Esophagus squamous epithelium (tissue), 5 donors: Measurements from ENCODE around the gene HMCN2. TPM values are rescaled to one million over a fixed set of nuclear protein-coding genes. Genes with fewer than 3 reads are reported as not detected.

Experiments
- DNase-seq: peaks from one replicate; lab custom pipeline; 2025; lab: John Stamatoyannopoulos, UW
- H3K27ac ChIP-seq, 4 donors: fragments of 200-600 bp; sonication (generic); one replicate each; pipeline ENCODE4 v1.5.1; 2016 to 2019; ENCODE audit warnings: mild to moderate bottlenecking in 1 of 4
- H3K27me3 ChIP-seq, 4 donors: fragments of 200-600 bp; sonication (generic); 1 replicate in 3 of 4; 2 replicates in 1 of 4; pipeline versions ENCODE4 v1.5.1 to v1.6.0; 2017 to 2021; ENCODE audit warnings: antibody characterized with exemption in 1 of 4
- H3K36me3 ChIP-seq, 3 donors: fragments of 200-600 bp; sonication (generic); one replicate each; pipeline ENCODE4 v1.5.1; 2016 to 2019
- H3K4me1 ChIP-seq, 3 donors: fragments of 200-600 bp; sonication (generic); one replicate each; pipeline ENCODE4 v1.5.1; 2017 to 2019
- H3K4me3 ChIP-seq, 4 donors: fragments of 200-600 bp; sonication (generic); 1 replicate in 3 of 4; 2 replicates in 1 of 4; pipeline ENCODE4 v1.5.1; 2016 to 2019; ENCODE audit warnings: mild to moderate bottlenecking in 2 of 4, moderate library complexity in 1 of 4
- H3K9me3 ChIP-seq, 3 donors: fragments of 200-600 bp; sonication (generic); one replicate each; pipeline ENCODE4 v1.5.1; 2016 to 2019
- CTCF ChIP-seq, 6 experiments: fragments of 450-650 bp in 4 of 6; fragments of 200-600 bp in 2 of 6; sonication (generic) in 2 of 6; IDR thresholded peaks; one replicate each; pipeline ENCODE4 v1.5.1; 2016 to 2019; ENCODE audit warnings: antibody characterized with exemption in 6 of 6, mild to moderate bottlenecking in 4 of 6, moderate library complexity in 4 of 6
- POLR2A ChIP-seq, 4 donors: fragments of 450-650 bp; IDR thresholded peaks; one replicate each; pipeline ENCODE4 v1.6.1; 2017; ENCODE audit warnings: antibody characterized with exemption in 4 of 4, mild to moderate bottlenecking in 4 of 4, moderate library complexity in 3 of 4
- WGBS, 2 donors: methylation state at CpG; one replicate each; pipeline ENCODE4 v1.1.5; 2018; 5-methylcytosine and 5-hydroxymethylcytosine counted together
- intact Hi-C: fragments of 100-400 bp; cut with DNase I; formaldehyde crosslinking; loops from one replicate; pipeline ENCODE4 v1.15.0; 2022
- total RNA-seq, 4 donors: library from RNA; depleted of rRNA; stranded (reverse); fragments of >200 nt; gene quantifications; one replicate each; pipeline ENCODE4 v1.1.0, GENCODE V29; 2016
- donor health status: DM: yes; HTN: yes; CAD: no.

The HMCN2 gene
- total RNA-seq, 4 donors from 2014 or later, result 0.53 to 4.8 (median 0.78) TPM

GRCh38 chr9:130454812-130455325, 189.3 kb downstream of the HMCN2 start:
- H3K36me3 ChIP-seq, result peaks cover 0 to 5% (median 0%) of the 10 kb centered on the region in 3 donors
- no peak overlapping the region for H3K4me3 ChIP-seq
- H3K27ac ChIP-seq, result no peak overlapping the region
- H3K4me1 ChIP-seq, result peaks cover 13 to 32% (median 16%) of the 10 kb centered on the region in 3 donors
- intact Hi-C loops, result no loop called here
- 31 to 58% methylated on average over 3 of the region's 3 CpGs for WGBS, 2 donors
- no peak for DNase-seq
- TF ChIP-seq POLR2A (IDR thresholded peaks at IDR 0.05), result no peak
- TF ChIP-seq CTCF (IDR thresholded peaks at IDR 0.05), result no peak
- no peaks in the 10 kb centered on the region for H3K9me3 ChIP-seq
- H3K27me3 ChIP-seq, result peaks cover 0 to 8% (median 0%) of the 10 kb centered on the region in 4 donors

GRCh38 chr9:130458027-130458803, 192.7 kb downstream of the HMCN2 start:
- TF ChIP-seq CTCF (IDR thresholded peaks at IDR 0.05) (no peak), POLR2A (IDR thresholded peaks at IDR 0.05) (no peak)
- Histone ChIP-seq H3K4me1 (peaks cover 0 to 11% (median 0%) of the 10 kb centered on the region in 3 donors), H3K27me3 (peaks cover 0 to 4% (median 0%) of the 10 kb centered on the region in 4 donors), H3K9me3 (no peaks in the 10 kb centered on the region), H3K36me3 (peaks cover 0 to 17% (median 0%) of the 10 kb centered on the region in 3 donors), H3K4me3 (no peak overlapping the region), H3K27ac (no peak overlapping the region)
- 83 to 89% methylated on average over 17 to 18 of the region's 23 CpGs for WGBS, 2 donors
- no peak for DNase-seq
- intact Hi-C loops, result no loop called here

- peaks cover 0 to 7% (median 0%) of the 10 kb centered on the region in 3 donors for H3K4me1 ChIP-seq
- no peak for TF ChIP-seq CTCF (IDR thresholded peaks at IDR 0.05)
- no peak for TF ChIP-seq POLR2A (IDR thresholded peaks at IDR 0.05)
- intact Hi-C loops, result no loop called here
- peaks cover 0 to 22% (median 0%) of the 10 kb centered on the region in 3 donors for H3K36me3 ChIP-seq
- H3K27me3 ChIP-seq, result peaks cover 0 to 4% (median 0%) of the 10 kb centered on the region in 4 donors
- H3K4me3 ChIP-seq, result no peak overlapping the region
- WGBS, 2 donors, result 88 to 90% methylated on average over 2 to 4 of the region's 5 CpGs
- H3K9me3 ChIP-seq, result no peaks in the 10 kb centered on the region
- no peak for DNase-seq
- H3K27ac ChIP-seq, result no peak overlapping the region
Measured at GRCh38 chr9:130458804-130459067, 193.2 kb downstream of the HMCN2 start.

DNA sequence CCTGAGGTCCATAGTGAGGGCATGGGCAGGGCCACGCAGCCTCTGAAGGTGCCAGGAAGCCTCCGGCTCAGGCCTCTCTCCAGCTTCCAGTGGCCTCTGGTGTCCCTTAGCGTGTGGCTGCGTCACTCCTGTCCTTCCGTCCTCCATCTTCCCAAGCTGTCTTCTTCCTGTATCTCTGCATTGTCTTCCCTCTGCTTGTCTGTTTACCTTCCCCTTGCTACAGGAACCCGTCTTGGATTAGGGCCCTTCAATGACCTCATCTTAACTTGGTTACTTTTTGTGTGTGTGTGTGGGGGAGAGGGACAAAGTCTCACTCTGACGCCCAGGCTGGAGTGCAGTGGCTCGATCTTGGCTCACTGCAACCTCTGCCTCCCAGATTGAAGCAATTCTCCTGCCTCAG, 193.6 kb downstream of the HMCN2 start:
- Histone ChIP-seq H3K36me3 (peaks cover 0 to 25% (median 0%) of the 10 kb centered on the region in 3 donors), H3K9me3 (no peaks in the 10 kb centered on the region), H3K4me1 (peaks cover 0 to 7% (median 0%) of the 10 kb centered on the region in 3 donors), H3K27ac (no peak overlapping the region), H3K27me3 (peaks cover 0 to 4% (median 0%) of the 10 kb centered on the region in 4 donors), H3K4me3 (no peak overlapping the region)
- DNase-seq, result no peak
- TF ChIP-seq POLR2A (IDR thresholded peaks at IDR 0.05) (no peak), CTCF (IDR thresholded peaks at IDR 0.05) (no peak)
- intact Hi-C loops, result no loop called here
- WGBS, 2 donors, result 76 to 79% methylated on average over 6 to 7 of the region's 8 CpGs
